Retina (tissue), 1 donor: ENCODE results near the gene TK2.
"Not testable (repeated sequence)": the region's sequence is repeated elsewhere in the genome, so short reads cannot be mapped to it uniquely, and the experiment has no call there.

Experiments used
- DNase-seq: peaks from one replicate; pipeline ENCODE4 v3.0.0-alpha.2; 2016

Gene TK2

DNA sequence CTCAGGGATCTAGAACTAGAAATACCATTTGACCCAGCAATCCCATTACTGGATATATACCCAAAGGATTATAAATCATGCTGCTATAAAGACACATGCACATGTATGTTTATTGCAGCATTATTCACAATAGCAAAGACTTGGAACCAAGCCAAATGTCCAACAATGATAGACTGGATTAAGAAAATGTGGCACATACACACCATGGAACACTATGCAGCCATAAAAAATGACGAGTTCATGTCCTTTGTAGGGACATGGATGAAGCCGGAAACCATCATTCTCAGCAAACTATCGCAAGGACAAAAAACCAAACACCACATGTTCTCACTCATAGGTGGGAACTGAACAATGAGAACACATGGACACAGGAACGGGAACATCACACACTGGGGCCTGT is 48.4 kb downstream of the TK2 start:
- not testable (repeated sequence) for DNase-seq

GRCh38 chr16:66497921-66498320 is 52.0 kb downstream of the TK2 start:
- not testable (repeated sequence) for DNase-seq

DNA sequence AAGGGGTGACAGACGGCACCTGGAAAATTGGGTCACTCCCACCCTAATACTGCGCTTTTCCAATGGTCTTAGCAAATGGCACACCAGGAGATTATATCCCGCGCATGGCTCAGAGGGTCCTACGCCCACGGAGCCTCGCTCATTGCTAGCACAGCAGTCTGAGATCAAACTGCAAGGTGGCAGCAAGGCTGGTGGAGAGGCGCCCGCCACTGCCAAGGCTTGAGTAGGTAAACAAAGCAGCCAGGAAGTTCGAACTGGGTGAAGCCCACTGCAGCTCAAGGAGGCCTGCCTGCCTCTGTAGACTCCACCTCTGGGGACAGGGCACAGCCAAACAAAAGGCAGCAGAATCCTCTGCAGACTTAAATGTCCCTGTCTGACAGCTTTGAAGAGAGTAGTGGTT is 53.7 kb downstream of the TK2 start:
- not testable (repeated sequence) for DNase-seq

GRCh38 chr16:66495440-66495839 is 54.5 kb downstream of the TK2 start:
- no peak for DNase-seq

DNA sequence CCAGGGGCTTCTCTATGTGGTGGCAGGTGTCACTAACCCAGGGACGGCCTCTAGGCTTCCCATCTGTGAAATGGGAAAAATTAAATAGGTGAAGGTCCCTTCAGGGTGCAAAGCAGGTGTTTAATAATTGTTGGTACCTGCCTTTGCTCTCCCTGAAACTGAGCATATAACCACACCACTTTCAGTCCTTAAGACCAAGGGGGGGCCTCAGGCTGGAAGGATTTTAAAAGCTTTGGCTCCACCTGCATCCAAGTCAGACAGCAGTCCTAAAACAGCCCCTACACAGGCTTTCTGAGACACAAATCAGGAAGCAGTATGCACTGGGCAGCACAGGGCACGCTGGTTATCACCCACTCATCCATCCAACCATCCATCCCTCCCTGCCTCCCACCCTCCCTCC is 55.0 kb downstream of the TK2 start:
- no peak for DNase-seq

GRCh38 chr16:66493490-66494401 is 56.2 kb downstream of the TK2 start:
- no peak for DNase-seq

DNA sequence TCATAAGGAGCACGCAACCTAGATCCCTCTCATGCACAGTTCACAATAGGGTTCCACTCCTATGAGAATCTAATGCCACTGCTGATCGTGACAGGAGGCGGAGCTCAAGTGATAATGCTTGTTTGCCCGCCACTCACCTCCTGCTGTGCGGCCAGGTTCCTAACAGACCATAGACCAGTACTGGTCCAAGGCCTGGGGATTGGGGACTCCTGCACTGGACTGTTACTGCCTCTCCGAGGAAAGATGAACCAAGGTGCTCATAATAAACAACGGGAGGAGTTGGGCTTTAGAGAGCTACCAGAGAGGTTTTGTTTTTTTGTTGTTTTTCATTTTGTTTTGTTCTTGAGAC is 58.2 kb downstream of the TK2 start:
- no peak for DNase-seq

DNA sequence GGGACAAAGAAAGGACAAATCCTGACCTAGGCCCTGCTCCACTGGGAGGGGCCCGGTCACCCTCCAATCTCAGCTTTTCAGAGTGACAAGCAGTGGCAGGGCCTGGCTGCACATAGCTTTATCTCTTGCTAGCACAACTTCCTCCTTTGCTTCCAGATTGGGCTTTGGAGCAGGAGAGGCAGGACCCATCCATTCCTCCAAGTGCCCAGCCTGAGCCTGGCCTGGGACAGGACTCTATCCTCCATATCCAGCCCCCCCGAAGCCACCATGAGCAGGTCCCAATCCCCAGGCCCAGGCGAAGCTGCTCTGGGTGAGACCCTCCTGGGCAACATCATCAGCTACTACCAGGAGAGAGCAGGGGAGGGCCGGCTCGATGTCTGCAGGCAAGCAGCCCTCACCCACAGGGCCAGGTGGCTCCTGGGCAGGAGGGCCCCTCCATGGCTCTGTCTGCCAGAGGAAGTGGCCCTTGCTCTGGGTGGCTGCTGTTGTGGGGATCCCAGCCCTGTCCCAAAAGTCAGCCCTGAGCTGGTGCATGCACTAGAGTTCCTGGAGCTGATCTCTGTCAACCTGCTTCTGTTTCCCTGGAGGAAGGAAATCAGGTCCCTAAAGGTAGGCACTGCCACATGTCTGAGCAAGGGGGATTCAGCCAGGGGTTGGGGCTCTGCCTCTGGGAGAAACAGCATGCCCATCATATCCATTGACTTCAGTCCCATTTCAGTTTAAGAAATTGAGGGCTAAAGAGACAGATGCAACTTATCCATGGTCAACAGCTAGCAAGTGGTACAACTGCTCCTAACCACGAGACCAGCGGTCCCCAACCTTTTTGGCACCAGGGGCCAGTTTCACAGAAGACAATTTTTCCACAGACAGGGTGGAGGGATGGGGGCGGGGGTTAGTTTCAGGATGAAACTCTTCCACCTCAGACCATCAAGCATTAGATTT is 58.9 kb downstream of the TK2 start:
- DNase-seq, result no peak

GRCh38 chr16:66489818-66490217 is 60.1 kb downstream of the TK2 start:
- no peak for DNase-seq

GRCh38 chr16:66489385-66489784 is 60.5 kb downstream of the TK2 start:
- no peak for DNase-seq

DNA sequence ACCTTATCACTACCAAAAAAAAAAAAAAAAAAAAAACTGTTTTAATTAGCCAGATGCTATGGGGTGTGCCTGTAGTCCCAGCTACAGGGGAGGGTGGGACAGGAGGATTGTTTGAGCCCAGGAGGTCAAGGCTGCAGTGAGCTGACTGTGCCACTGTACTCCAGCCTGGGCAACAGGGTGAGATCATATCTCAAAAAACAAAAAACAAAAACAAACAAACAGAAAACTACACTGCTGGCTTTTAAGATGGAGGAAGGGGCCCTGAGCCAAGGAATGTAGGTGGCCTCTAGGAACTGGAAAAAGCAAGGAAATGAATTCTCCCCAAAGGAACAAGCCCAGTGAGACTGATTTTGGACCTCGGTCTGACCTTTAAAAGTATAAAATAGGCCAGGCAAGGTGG is 61.4 kb downstream of the TK2 start:
- no peak for DNase-seq

GRCh38 chr16:66487580-66488275 is 62.2 kb downstream of the TK2 start:
- no peak for DNase-seq

GRCh38 chr16:66486773-66487579 is 62.9 kb downstream of the TK2 start:
- no peak for DNase-seq

- DNase-seq, result no peak
Measured at GRCh38 chr16:66486199-66486772, 63.6 kb downstream of the TK2 start.

DNA sequence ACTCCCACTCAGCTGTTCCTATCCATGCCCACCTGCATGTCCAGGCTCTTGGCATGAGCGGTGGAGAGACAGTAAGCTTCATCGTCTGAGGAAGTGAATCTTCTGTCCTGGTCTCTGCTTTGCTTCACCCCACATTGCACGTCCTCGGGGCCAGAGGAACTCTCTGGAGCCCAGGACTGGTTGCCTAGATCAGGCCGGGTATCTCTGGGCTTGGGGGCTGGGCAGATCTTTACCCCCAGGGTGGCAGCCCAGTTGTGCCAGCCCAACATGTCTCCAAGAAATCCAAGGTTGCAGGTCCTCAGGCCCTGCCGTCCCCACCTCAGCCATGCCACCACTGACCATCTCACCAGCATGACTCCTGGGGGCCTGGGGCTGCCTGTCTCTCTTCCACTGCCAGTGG is 64.5 kb downstream of the TK2 start:
- DNase-seq, result no peak

DNA sequence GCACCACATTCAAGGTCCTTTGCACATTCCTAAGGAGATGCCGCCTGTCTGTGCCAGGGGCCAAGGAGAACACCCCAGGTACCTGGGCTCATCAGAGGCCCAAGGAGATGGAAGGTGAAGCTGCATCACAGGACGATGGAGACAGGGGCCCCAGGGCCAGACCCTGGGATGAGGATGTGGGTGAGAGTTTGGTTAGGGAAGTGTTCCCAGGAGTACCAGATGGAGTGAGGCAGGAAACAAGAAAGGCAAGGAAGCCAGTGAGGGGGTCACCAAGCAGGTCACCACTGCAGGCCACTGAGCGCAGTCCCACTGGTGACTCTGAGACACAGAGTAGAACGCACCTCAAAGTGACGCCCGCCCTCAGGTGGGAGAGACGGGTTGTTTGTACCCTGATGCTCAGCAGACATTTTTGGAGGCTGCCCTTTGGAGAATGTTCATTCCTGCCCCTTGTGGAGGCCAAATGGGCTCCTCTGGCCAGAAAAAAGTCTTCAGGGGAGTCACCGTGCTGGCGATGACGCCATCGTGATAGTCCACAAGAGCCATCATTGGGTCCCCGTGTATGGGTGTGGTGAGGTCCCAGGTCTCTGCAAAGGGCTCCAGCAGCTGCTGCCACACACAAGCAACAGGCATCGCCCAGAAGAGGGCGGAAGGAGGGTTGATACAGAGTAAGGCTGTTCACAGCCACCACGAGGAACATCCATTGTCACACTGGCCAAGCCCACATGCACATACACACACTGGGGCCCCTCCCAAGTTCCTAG is 65.3 kb downstream of the TK2 start:
- DNase-seq, result no peak

DNA sequence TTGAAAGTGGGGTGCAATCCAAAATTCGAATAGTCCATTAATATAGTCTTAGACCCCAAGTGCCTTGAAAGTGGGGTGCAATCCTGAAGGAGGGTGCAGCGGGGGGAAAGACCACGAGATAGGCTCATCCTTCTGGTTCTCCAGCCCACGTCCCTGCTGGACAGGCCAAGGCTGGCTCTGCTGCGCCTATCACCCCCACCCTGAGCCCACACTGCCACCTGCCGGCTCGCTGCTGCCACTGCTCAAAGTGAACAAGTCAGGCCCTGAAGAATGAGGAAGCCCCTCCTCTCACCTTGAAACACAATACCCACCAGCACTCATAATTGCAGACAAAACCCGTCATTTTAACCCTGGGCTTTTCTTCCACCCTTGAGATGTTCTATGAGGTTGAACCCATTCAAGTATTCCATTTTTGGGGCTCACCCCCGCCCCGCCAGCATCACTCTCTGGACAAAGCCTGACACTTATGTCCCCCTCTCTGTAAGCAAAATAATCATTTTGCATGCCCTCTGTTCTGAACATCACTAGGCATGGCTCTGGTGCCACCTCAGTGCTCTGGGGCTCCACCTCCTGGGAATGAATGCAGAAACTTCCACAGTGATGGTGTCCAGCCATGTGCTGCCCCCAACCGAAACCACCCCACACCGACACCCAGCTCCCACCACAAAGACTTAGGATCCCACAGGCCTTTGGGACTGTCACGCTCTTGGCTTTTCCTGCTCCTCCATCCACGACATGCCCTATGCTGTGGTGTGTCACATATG is 66.1 kb downstream of the TK2 start:
- DNase-seq, result peak; percentile 83

GRCh38 chr16:66481943-66482390 is 68.0 kb downstream of the TK2 start:
- DNase-seq, result no peak

DNA sequence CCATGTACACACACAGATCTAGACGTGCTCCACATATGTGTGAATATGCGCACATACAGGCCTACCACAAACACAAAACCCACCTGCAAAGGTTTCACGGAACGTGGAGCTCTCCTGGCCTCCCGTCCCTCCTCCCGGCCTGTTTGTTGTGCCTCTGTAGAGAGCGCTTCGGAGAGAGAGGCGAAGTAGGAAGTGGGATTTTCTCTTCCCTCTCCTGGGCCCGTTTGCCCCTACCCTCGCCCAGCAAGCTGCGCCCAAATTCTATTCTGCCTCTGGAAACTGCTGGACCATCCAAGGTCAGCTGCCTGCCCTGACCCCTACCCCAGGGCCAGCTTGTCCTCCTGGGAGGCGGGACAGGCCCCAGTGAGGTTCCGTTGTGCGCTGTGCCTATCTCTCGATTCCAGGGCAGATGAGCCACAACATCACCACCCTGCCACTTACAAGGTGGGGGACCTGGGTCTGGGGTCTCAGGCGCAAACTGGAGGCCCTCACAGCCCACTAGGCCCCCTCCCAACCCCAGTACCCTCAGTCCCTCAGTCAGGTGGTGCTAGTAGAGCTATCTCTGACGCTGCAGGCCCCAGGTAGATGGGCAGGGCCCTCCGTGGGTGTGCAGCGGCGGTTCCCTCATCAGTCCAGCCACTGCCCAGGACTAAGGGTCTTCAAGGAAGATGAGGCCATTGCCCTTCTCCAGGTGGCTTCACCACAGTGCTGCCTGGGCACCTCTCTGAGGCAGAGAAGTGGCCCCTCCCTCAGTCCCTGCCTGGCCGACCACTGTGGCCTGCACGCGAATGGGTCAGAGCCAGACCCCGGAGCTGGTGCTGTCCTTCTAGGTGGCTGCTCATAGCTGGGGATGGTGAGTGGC is 68.6 kb downstream of the TK2 start:
- no peak for DNase-seq
